Keratinocyte (primary cell): ENCODE measurements around the gene RIOK1.

Experiments
- CTCF ChIP-seq, 3 experiments: IDR thresholded peaks in 1 of 3; conservative IDR thresholded peaks in 1 of 3; optimal IDR thresholded peaks in 1 of 3; 2 replicates in 2 of 3; 3 replicates in 1 of 3; pipeline versions ENCODE3 to v1.5.1; 2011; ENCODE audit warnings: low read length in 3 of 3, mild to moderate bottlenecking in 3 of 3, moderate library complexity in 2 of 3, control low read depth in 1 of 3, inconsistent platforms in 1 of 3; ENCODE audit not compliant: insufficient read depth in 2 of 3; ENCODE audit errors: extremely low read depth in 1 of 3
- EZH2 ChIP-seq: IDR thresholded peaks from one replicate; pipeline ENCODE4 v1.6.1; 2012; ENCODE audit warnings: inconsistent platforms, mild to moderate bottlenecking, low read length, moderate library complexity

- TF ChIP-seq CTCF (optimal IDR thresholded peaks at IDR 0.05 in 1 of 3, IDR thresholded peaks at IDR 0.05 in 1 of 3, conservative IDR thresholded peaks at IDR 0.05 in 1 of 3; ENCODE audit: extremely low read depth in 1 of 3, insufficient read depth in 2 of 3, low read length in 3 of 3) (no peak), EZH2 (no peak)
These were observed 58.6 kb downstream of the RIOK1 start for GRCh38 chr6:7448232-7448631.
